Astrocyte of the spinal cord (primary cell): ENCODE results near the gene ATP8B1.

Experiments used
- DNase-seq: peaks from one replicate; pipeline ENCODE4 v3.0.0; 2011; ENCODE audit warnings: low read depth, low spot score
- H3K4me3 ChIP-seq: 2 replicates; pipeline ENCODE4 v1.5.1; 2011; ENCODE audit warnings: low read depth, mild to moderate bottlenecking, low read length, moderate library complexity
- CTCF ChIP-seq: IDR thresholded peaks from 2 replicates; pipeline ENCODE4 v1.5.1; 2012; ENCODE audit warnings: low read depth, mild to moderate bottlenecking, low read length, inconsistent platforms
- in situ Hi-C: cut with HindIII; loops from 2 replicates; pipeline ENCODE4 v1.10.0; 2017; ENCODE audit warnings: low sequenced_read_pairs

ATP8B1 gene

GRCh38 chr18:57748770-57749603, 54.1 kb downstream of the ATP8B1 start:
- DNase-seq, result peak; percentile 66
- TF ChIP-seq CTCF, result no peak
- in situ Hi-C loops, result no loop called here
- no peak overlapping the region for H3K4me3 ChIP-seq

- in situ Hi-C loops, result no loop called here
- no peak for DNase-seq
- no peak overlapping the region for H3K4me3 ChIP-seq
- no peak for TF ChIP-seq CTCF
Measured at GRCh38 chr18:57747809-57748680, 55.1 kb downstream of the ATP8B1 start.

GRCh38 chr18:57744211-57744694, 58.9 kb downstream of the ATP8B1 start:
- H3K4me3 ChIP-seq, result no peak overlapping the region
- peak; percentile 57 for DNase-seq
- in situ Hi-C loops, result no loop called here

GRCh38 chr18:57743008-57743407, 60.1 kb downstream of the ATP8B1 start:
- no peak overlapping the region for H3K4me3 ChIP-seq
- DNase-seq, result peak; percentile 77
- no peak for TF ChIP-seq CTCF
- in situ Hi-C loops, result no loop called here

More at GRCh38 chr18:57744211-57744694, 58.9 kb downstream of the ATP8B1 start:
- no peak for TF ChIP-seq CTCF

GRCh38 chr18:57741273-57741672, 61.8 kb downstream of the ATP8B1 start:
- DNase-seq, result no peak
- TF ChIP-seq CTCF, result no peak
- H3K4me3 ChIP-seq, result no peak overlapping the region
- in situ Hi-C loops, result no loop called here

- no peak for TF ChIP-seq CTCF
- H3K4me3 ChIP-seq, result no peak overlapping the region
- in situ Hi-C loops, result no loop called here
- no peak for DNase-seq
Measured at GRCh38 chr18:57738078-57738477, 65.0 kb downstream of the ATP8B1 start.
